Neural cell (in vitro differentiated cells): ENCODE data around the gene PAN2. TPM values are rescaled to one million over a fixed set of nuclear protein-coding genes. Genes with fewer than 3 reads are reported as not detected.
A peak's percentile ranks its signal among the peaks of the same experiment; 100 is the strongest.

Experiments used
- H2AFZ ChIP-seq: fragments of 200-600, 300-800 bp; sonication (generic), shearing (Covaris generic); 2 replicates; pipeline ENCODE4 v1.6.0; 2014; ENCODE audit warnings: low read depth, mild to moderate bottlenecking, antibody characterized with exemption, low read length, moderate library complexity
- H3F3A ChIP-seq: fragments of 200-600 bp; shearing (Covaris generic); 2 replicates; pipeline ENCODE4 v1.6.1; 2016; ENCODE audit warnings: mild to moderate bottlenecking, moderate library complexity, mixed read lengths, antibody characterized with exemption, low read length; ENCODE audit not compliant: insufficient read depth, poor library complexity, severe bottlenecking
- H3K27ac ChIP-seq: fragments of 200-600, 300-800 bp; sonication (generic), shearing (Covaris generic); 2 replicates; pipeline ENCODE4 v1.5.1; 2014; ENCODE audit warnings: mild to moderate bottlenecking, low read length, moderate library complexity
- H3K27me3 ChIP-seq: fragments of 300-800, 200-600 bp; sonication (generic), shearing (Covaris generic); 2 replicates; pipeline ENCODE4 v1.6.0; 2014; ENCODE audit warnings: mild to moderate bottlenecking, low read depth, low read length, moderate library complexity; ENCODE audit not compliant: insufficient read depth
- H3K36me3 ChIP-seq: fragments of 300-800, 200-600 bp; sonication (generic), shearing (Covaris generic); 2 replicates; pipeline ENCODE4 v1.5.1; 2014; ENCODE audit warnings: mild to moderate bottlenecking, antibody characterized with exemption, low read length, moderate library complexity; ENCODE audit not compliant: insufficient read depth
- H3K4me2 ChIP-seq: fragments of 300-800, 200-600 bp; sonication (generic), shearing (Covaris generic); 2 replicates; pipeline ENCODE4 v1.6.0; 2014; ENCODE audit warnings: mild to moderate bottlenecking, low read length
- H3K4me3 ChIP-seq: fragments of 300-800, 200-600 bp; sonication (generic), shearing (Covaris generic); 2 replicates; pipeline ENCODE4 v1.5.1; 2014; ENCODE audit warnings: mild to moderate bottlenecking, low read length, moderate library complexity
- H3K79me2 ChIP-seq: fragments of 200-600 bp; shearing (Covaris generic); replicated peaks from 2 replicates; pipeline ENCODE4 v1.6.0; 2014; ENCODE audit warnings: mild to moderate bottlenecking, low read length, moderate library complexity; ENCODE audit not compliant: insufficient read depth
- H3K9ac ChIP-seq: fragments of 300-800, 200-600 bp; sonication (generic), shearing (Covaris generic); 2 replicates; pipeline ENCODE4 v1.6.1; 2016; ENCODE audit warnings: mild to moderate bottlenecking, low read length, mixed read lengths
- H3K9me2 ChIP-seq: fragments of 200-600 bp; shearing (Covaris generic); 2 replicates; pipeline ENCODE4 v1.6.1; 2016; ENCODE audit warnings: mild to moderate bottlenecking, low read length, mixed read lengths; ENCODE audit not compliant: insufficient read depth
- H3K9me3 ChIP-seq: fragments of 200-600, 300-800 bp; sonication (generic), shearing (Covaris generic); 2 replicates; pipeline ENCODE4 v1.6.1; 2016; ENCODE audit warnings: mild to moderate bottlenecking, mixed run types, low read length, moderate library complexity, mixed read lengths
- H4K20me1 ChIP-seq: fragments of 200-600 bp; shearing (Covaris generic); 2 replicates; pipeline ENCODE4 v1.6.1; 2016; ENCODE audit warnings: mild to moderate bottlenecking, mixed run types; ENCODE audit not compliant: insufficient read depth
- EP300 ChIP-seq: fragments of 450-650 bp; conservative IDR thresholded peaks from 2 replicates; pipeline ENCODE4 v1.6.1; 2014; ENCODE audit warnings: antibody characterized with exemption, mild to moderate bottlenecking, moderate library complexity; ENCODE audit not compliant: poor library complexity, severe bottlenecking
- MXI1 ChIP-seq: fragments of 450-650 bp; conservative IDR thresholded peaks from 2 replicates; pipeline ENCODE4 v1.6.1; 2014; ENCODE audit warnings: antibody characterized with exemption, mild to moderate bottlenecking; ENCODE audit not compliant: poor library complexity, severe bottlenecking
- POLR2AphosphoS5 ChIP-seq: IDR thresholded peaks from 2 replicates; pipeline ENCODE4 v1.6.1; 2012
- SMC3 ChIP-seq: fragments of 450-650 bp; conservative IDR thresholded peaks from 2 replicates; pipeline ENCODE4 v1.6.1; 2014; ENCODE audit warnings: antibody characterized with exemption, mild to moderate bottlenecking, moderate library complexity; ENCODE audit not compliant: poor library complexity
- TAF1 ChIP-seq: IDR thresholded peaks from 2 replicates; pipeline ENCODE4 v1.6.1; 2012; ENCODE audit warnings: low read depth
- polyA plus RNA-seq: library from polyadenylated mRNA; depleted of rRNA; stranded (reverse); fragments of >200 nt; gene quantifications from 2 replicates; pipeline ENCODE4 v1.2.3, GENCODE V29; 2014
- TF ChIP-seq, protein P1 (sequence below): fragments of 450-650 bp; IDR thresholded peaks from 2 replicates; pipeline ENCODE4 v1.5.1; 2014; ENCODE audit warnings: antibody characterized with exemption, mild to moderate bottlenecking, moderate library complexity; ENCODE audit not compliant: poor library complexity, severe bottlenecking

Gene PAN2
- polyA plus RNA-seq, 1 donor from 2014 or later: 63.0 TPM

DNA sequence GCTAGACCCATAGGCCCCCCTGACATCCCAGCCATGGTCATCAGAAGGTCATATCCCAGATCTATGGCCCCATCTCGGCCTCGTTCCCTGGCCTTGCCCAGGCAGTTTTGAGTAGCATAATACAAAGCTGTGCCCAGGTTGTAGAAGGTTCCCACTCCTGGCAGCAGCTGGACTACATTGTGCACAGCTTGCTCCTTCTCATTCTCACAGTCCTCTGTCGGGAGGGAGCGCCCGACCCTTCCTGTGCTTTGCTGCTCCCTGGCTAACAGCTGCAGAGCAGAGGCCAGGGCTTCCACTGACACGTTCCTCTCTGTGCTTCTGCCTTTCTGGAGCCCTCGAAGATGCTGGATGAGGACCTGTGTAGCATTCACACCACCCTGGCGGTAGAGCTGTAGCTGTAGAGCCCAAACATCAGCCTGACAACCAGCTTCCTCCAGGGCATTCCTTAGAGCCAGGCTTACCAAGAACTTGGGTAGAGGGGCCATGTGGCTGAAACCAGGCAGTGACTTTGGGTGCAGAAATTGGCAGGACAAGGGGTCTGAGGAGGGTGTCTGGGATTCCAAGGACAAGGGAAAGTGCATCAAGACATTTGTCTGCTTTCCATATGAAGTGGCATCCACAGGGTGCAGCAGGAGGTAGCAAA, 27.8 kb upstream of the PAN2 start:
- Histone ChIP-seq H3K27ac (no peak overlapping the region), H3K27me3 (no peaks in the 10 kb centered on the region), H3K4me3 (no peak overlapping the region), H3F3A (no peaks in the 10 kb centered on the region), H3K79me2 (no peaks in the 10 kb centered on the region), H3K36me3 (no peaks in the 10 kb centered on the region), H3K9me2 (no peaks in the 10 kb centered on the region), H3K9me3 (no peaks in the 10 kb centered on the region), H2AFZ (no peak overlapping the region), H4K20me1 (no peaks in the 10 kb centered on the region), H3K9ac (no peak overlapping the region), H3K4me2 (no peak overlapping the region)
- TF ChIP-seq, protein P1, sequence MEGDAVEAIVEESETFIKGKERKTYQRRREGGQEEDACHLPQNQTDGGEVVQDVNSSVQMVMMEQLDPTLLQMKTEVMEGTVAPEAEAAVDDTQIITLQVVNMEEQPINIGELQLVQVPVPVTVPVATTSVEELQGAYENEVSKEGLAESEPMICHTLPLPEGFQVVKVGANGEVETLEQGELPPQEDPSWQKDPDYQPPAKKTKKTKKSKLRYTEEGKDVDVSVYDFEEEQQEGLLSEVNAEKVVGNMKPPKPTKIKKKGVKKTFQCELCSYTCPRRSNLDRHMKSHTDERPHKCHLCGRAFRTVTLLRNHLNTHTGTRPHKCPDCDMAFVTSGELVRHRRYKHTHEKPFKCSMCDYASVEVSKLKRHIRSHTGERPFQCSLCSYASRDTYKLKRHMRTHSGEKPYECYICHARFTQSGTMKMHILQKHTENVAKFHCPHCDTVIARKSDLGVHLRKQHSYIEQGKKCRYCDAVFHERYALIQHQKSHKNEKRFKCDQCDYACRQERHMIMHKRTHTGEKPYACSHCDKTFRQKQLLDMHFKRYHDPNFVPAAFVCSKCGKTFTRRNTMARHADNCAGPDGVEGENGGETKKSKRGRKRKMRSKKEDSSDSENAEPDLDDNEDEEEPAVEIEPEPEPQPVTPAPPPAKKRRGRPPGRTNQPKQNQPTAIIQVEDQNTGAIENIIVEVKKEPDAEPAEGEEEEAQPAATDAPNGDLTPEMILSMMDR: no peak
- TF ChIP-seq TAF1: no peak
- TF ChIP-seq MXI1: no peak
- TF ChIP-seq SMC3: no peak
- TF ChIP-seq EP300: no peak

DNA sequence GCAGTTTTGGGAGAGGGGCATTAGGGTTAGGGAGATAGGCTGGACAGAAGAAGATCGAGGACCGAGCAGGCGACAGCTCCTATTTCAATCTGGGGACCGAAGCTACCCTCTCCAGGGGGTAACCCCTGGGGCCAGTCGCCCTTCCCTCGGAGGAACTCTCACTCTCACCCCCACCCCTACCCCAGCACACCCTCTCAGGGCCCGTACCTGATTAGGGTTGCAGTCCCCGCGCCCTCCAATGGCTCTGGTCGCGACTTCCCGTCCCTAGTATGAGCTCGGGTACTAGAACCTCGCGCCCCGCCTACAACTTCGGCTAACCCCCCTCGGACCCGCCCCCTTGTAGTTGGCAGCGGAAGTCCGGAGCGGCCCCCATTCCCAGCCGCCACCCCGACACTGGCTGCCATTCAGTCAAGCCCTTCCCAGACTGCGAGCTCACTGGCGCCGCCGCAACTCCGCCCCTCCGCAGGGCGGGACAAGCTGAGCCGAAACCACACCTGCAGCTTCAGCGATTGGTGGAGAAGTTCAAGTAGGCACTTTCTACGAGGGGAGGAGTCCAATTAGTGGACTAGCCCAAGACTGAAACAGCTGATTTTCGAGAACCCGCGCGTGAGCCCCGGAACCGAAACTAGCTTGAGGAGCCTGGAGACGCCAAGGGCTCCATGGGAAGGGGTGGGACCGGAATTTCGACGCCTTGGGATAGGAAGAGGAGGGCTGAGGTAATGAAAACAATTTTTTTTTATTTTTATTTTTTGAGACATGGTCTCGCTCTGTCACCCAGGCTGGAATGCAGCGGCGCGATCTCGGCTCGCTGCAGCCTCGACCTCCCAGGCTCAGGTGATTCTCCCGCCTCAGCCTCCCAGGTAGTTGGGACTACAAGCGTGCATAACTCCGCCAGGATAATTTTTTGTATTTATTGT, 26.3 kb upstream of the PAN2 start, which contains the start of gene STAT2:
Gene STAT2, minus strand, starts transcription at position 257 of the 917 bp plus-strand sequence. CDS start 3,536 bp downstream, outside the sequence.
- peak within 1 kb of the TSS; percentile 59 for H3K9ac ChIP-seq
- no peaks in the 10 kb centered on the region for H3K36me3 ChIP-seq
- H3K27ac ChIP-seq: no peak within 1 kb of the TSS
- H3K79me2 ChIP-seq: no peaks in the 10 kb centered on the region
- TF ChIP-seq TAF1 (no peak), MXI1 (peak; percentile 48), POLR2AphosphoS5 (no peak)
- TF ChIP-seq, protein P1: peak; percentile 22
- no peaks in the 10 kb centered on the region for H3K9me2 ChIP-seq
- peak within 1 kb of the TSS; percentile 53 for H2AFZ ChIP-seq
- H3K4me3 ChIP-seq: peak within 1 kb of the TSS; percentile 83
- H4K20me1 ChIP-seq: no peaks in the 10 kb centered on the region
- H3K27me3 ChIP-seq: no peaks in the 10 kb centered on the region
- H3K4me2 ChIP-seq: peak within 1 kb of the TSS; percentile 68
- H3F3A ChIP-seq: no peaks in the 10 kb centered on the region
- H3K9me3 ChIP-seq: no peaks in the 10 kb centered on the region
